HL-60 (cell line): ENCODE measurements around the gene PSAP.

ENCODE experiments used
- DNase-seq, 2 experiments: peaks; one replicate each; pipeline ENCODE4 v3.0.0-alpha.2; 2010 to 2020; ENCODE audit warnings: low read depth in 1 of 2, low spot score in 1 of 2
- H3K27ac ChIP-seq: fragments of 250-450 bp; sonication (Bioruptor Pico); replicated peaks from 2 replicates; pipeline ENCODE4 v1.5.1; 2020; ENCODE audit warnings: mild to moderate bottlenecking, moderate library complexity
- H3K27me3 ChIP-seq: fragments of 250-450 bp; sonication (Bioruptor Pico); 2 replicates; pipeline ENCODE4 v1.5.1; 2021; ENCODE audit warnings: mild to moderate bottlenecking, moderate library complexity; ENCODE audit not compliant: insufficient read depth, poor library complexity, severe bottlenecking
- H3K4me3 ChIP-seq: replicated peaks from 2 replicates; pipeline ENCODE4 v1.5.1; 2011; ENCODE audit warnings: mild to moderate bottlenecking, control low read depth, low read length; ENCODE audit not compliant: insufficient read depth
- GABPA ChIP-seq: IDR thresholded peaks from 2 replicates; pipeline ENCODE4 v1.6.1; 2012; ENCODE audit warnings: low read depth
- POLR2AphosphoS5 ChIP-seq: IDR thresholded peaks from 2 replicates; pipeline ENCODE4 v1.6.1; 2012; ENCODE audit warnings: low read depth
- SPI1 ChIP-seq: IDR thresholded peaks from 2 replicates; pipeline ENCODE4 v1.6.1; 2012; ENCODE audit warnings: low read depth, mild to moderate bottlenecking, borderline replicate concordance
- TF ChIP-seq, protein P1 (sequence below): IDR thresholded peaks from 2 replicates; pipeline ENCODE4 v1.6.1; 2012; ENCODE audit warnings: low read depth; ENCODE audit not compliant: insufficient replicate concordance
- TF ChIP-seq, protein P2 (sequence below): IDR thresholded peaks from one replicate; pipeline ENCODE4 v1.5.1; 2011; ENCODE audit warnings: low read length, control low read depth, inconsistent platforms; ENCODE audit not compliant: insufficient read depth

Gene PSAP

DNA sequence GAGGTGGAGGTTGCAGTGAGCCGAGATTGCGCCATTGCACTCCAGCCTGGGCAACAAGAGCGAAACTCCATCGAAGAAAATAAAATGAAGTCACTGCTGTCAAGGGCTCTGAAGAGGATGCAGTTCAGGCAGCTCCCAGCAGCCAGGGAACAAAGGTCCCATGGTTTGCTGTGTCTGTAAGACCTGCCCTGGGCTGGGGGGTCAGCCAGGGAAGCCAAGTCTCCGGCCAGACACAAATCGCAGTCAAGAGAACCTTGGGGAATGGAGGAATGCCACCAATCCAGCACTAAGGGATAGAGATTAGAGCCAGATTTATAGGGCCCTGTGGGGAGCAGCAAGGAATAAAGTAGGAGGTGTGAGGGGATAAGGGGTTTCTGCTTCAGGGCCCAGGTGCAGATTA is 48.8 kb downstream of the PSAP start:
- Histone ChIP-seq H3K4me3 (no peak overlapping the region), H3K27ac (no peak overlapping the region), H3K27me3 (no peaks in the 10 kb centered on the region)
- no peak for TF ChIP-seq SPI1
- TF ChIP-seq, protein P1, sequence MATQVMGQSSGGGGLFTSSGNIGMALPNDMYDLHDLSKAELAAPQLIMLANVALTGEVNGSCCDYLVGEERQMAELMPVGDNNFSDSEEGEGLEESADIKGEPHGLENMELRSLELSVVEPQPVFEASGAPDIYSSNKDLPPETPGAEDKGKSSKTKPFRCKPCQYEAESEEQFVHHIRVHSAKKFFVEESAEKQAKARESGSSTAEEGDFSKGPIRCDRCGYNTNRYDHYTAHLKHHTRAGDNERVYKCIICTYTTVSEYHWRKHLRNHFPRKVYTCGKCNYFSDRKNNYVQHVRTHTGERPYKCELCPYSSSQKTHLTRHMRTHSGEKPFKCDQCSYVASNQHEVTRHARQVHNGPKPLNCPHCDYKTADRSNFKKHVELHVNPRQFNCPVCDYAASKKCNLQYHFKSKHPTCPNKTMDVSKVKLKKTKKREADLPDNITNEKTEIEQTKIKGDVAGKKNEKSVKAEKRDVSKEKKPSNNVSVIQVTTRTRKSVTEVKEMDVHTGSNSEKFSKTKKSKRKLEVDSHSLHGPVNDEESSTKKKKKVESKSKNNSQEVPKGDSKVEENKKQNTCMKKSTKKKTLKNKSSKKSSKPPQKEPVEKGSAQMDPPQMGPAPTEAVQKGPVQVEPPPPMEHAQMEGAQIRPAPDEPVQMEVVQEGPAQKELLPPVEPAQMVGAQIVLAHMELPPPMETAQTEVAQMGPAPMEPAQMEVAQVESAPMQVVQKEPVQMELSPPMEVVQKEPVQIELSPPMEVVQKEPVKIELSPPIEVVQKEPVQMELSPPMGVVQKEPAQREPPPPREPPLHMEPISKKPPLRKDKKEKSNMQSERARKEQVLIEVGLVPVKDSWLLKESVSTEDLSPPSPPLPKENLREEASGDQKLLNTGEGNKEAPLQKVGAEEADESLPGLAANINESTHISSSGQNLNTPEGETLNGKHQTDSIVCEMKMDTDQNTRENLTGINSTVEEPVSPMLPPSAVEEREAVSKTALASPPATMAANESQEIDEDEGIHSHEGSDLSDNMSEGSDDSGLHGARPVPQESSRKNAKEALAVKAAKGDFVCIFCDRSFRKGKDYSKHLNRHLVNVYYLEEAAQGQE = no peak
- TF ChIP-seq, protein P2, sequence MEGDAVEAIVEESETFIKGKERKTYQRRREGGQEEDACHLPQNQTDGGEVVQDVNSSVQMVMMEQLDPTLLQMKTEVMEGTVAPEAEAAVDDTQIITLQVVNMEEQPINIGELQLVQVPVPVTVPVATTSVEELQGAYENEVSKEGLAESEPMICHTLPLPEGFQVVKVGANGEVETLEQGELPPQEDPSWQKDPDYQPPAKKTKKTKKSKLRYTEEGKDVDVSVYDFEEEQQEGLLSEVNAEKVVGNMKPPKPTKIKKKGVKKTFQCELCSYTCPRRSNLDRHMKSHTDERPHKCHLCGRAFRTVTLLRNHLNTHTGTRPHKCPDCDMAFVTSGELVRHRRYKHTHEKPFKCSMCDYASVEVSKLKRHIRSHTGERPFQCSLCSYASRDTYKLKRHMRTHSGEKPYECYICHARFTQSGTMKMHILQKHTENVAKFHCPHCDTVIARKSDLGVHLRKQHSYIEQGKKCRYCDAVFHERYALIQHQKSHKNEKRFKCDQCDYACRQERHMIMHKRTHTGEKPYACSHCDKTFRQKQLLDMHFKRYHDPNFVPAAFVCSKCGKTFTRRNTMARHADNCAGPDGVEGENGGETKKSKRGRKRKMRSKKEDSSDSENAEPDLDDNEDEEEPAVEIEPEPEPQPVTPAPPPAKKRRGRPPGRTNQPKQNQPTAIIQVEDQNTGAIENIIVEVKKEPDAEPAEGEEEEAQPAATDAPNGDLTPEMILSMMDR = no peak
- TF ChIP-seq POLR2AphosphoS5 = no peak
- TF ChIP-seq GABPA = no peak
- no peak for DNase-seq

DNA sequence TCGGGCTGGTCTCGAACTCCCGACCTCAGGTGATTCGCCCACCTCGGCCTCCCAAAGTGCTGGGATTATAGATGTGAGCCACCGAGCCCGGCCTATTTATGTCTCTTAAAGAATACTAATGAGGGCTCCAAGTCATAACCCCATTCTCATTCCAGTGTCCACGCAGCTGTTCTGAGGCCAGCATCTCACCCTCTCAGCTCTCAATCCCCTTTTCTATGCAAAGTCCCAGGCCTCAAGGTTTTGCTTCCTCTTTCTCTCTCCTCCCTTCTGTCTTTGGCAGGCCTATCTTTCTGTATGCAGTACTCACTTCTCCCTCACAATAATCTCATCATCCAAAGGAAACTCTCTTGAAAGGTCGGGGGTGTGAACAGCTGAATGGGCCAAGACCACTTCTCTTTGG is 49.7 kb downstream of the PSAP start:
- H3K27me3 ChIP-seq = no peaks in the 10 kb centered on the region
- H3K4me3 ChIP-seq = no peak overlapping the region
- peak in 1 of 2 experiments; percentile 51 for DNase-seq
- H3K27ac ChIP-seq = no peak overlapping the region
- TF ChIP-seq GABPA (no peak), SPI1 (peak; percentile 31; the same call in 1 of the 2 replicates)

DNA sequence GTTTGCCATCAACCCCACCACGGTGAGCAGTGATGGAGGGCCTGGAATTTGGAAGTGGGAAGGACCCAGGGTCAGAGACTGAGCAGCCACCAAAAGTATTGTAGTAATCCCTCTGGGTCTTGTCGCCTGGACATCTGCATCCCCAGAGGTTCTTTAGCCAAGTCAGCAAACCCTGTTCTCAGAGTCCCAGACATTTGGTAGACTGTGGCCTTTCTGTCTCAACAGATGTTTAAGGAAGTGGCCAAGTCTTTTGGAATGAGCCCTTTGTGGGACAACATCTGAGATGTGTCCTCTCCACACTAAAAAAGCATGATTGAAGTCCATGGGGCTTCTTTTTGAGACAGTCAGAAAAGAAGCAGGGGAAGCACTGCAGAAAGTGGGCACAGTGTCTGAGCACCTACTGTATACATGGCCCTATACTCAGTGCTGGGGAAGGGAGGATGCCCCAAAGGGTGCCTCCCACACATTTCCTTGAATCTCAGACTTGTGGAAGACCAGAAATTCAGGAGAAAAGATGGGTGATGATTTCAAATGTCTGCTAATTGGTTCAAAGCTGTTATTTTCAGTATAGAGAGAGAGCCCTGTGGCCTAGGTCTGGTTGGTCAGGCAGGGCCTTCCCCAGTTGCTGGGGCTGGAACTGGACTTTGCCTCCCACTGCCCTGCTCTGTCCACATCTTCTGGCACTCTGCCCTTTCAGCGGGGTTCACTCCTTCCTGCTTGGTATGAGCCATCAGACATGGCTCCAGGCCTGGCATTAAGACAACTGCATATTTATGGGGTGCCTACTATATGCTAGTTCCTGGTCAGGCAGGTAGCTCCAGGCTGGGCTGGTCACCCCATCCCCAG is 51.2 kb downstream of the PSAP start:
- no peak for DNase-seq
- no peak overlapping the region for H3K27ac ChIP-seq
- TF ChIP-seq, protein P2 = no peak
- TF ChIP-seq POLR2AphosphoS5 (no peak), SPI1 (peak; percentile 39; the same call in 1 of the 2 replicates), GABPA (no peak)
- TF ChIP-seq, protein P1 = no peak
- H3K27me3 ChIP-seq = no peaks in the 10 kb centered on the region
- no peak overlapping the region for H3K4me3 ChIP-seq

DNA sequence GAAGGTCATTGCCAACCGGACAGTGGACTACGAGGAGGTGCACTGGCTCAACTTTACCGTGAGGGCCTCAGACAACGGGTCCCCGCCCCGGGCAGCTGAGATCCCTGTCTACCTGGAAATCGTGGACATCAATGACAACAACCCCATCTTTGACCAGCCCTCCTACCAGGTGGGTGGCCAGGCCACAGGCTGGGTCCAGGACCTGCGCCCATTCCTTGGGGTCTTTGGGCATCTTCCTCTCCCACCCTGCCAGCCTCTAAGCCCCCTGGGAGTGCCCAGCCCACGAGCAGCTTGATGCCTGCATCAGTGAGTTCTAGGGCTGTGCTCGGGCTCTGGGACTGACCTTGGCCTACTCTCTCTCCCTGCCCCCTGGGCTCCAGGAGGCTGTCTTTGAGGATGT is 51.9 kb downstream of the PSAP start:
- TF ChIP-seq POLR2AphosphoS5 (no peak), SPI1 (no peak), GABPA (no peak)
- TF ChIP-seq, protein P1 = no peak
- TF ChIP-seq, protein P2 = no peak
- Histone ChIP-seq H3K4me3 (no peak overlapping the region), H3K27ac (no peak overlapping the region), H3K27me3 (no peaks in the 10 kb centered on the region)
- no peak for DNase-seq
